ENCODE measurements around the gene CCDC15. TPM values are rescaled to one million over a fixed set of nuclear protein-coding genes. Genes with fewer than 3 reads are reported as not detected.

CCDC15 gene
- total RNA-seq, 6 donors from 2014 or later, result 0.89 to 3.1 (median 1.2) TPM

DNA sequence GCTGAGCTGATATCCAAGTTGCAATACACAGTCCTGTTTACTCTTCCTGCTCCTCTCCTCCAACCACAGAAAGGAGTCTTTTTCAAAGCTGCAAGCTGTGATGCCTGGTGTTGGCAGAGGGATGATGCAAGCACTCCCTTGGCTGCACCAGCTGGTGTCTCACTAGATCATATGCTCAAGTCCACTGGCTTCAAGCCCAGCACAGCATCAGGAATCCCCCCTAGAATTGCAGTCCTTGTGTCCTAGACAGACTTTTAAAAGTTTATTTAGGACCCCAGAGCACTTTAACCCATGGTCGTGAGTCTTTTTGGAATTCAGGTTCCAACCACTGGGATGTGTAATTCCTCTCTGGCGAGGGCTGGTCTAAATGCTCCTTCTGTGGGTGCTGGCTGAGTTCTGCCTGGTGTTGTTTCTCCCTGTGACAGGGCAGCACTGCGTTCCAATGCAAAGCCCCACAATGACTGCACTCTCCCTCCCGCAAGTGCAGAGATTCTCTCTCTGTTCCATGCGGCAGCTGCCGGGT, 36.8 kb upstream of the CCDC15 start:
- H3K4me1 ChIP-seq, result peaks cover 0 to 16% (median 10%) of the 10 kb centered on the region in 4 donors
- no peaks in the 10 kb centered on the region for H3K27me3 ChIP-seq
- WGBS, 2 donors, result 61 to 83% methylated on average over 5 to 6 of the region's 6 CpGs
- no peak for TF ChIP-seq POLR2A (IDR thresholded peaks at IDR 0.05)
- peak; percentile 16 to 29 for TF ChIP-seq POLR2AphosphoS5 (IDR thresholded peaks at IDR 0.05)
- ATAC-seq (ENCODE audit: low FRiP score in 2 of 2), result no peak
- peaks cover 0 to under 1% (median 0%) of the 10 kb centered on the region in 4 donors for H3K9me3 ChIP-seq
- DNase-seq, result no peak
- H3K4me3 ChIP-seq, result no peak overlapping the region
- H3K27ac ChIP-seq, result no peak overlapping the region
- H3K36me3 ChIP-seq, result no peaks in the 10 kb centered on the region

DNA sequence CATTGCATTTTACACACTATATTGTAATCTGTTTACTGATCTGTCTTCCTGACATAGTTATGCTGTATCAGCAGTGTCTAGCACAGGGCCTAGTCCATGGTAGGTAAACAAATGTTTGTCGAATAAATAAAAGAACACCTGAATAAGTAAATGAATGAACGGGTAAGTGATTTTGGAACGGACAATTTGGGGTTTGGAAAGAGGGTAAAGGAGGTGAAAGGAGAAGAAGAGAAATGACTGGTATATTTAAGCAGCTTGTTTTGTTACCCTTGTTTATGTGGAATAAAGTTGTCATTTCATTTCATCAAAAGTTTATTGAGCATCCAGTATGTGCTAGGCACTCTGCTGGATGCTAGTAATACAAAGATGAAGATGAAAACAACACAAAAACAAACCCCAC, 35.1 kb upstream of the CCDC15 start, which contains the start of gene HEPN1:
Gene HEPN1, plus strand, starts transcription at position 301 of the 400 bp plus-strand sequence.
- H3K27me3 ChIP-seq, result no peaks in the 10 kb centered on the region
- DNase-seq (no peak), ATAC-seq (ENCODE audit: low FRiP score in 2 of 2) (no peak)
- peak within 1 kb of the TSS in 3 of 4 donors; percentile 79 to 87 (median 81) for H3K27ac ChIP-seq
- no peaks in the 10 kb centered on the region for H3K9me3 ChIP-seq
- TF ChIP-seq POLR2A (IDR thresholded peaks at IDR 0.05) (no peak), POLR2AphosphoS5 (IDR thresholded peaks at IDR 0.05) (no peak), EP300 (IDR thresholded peaks at IDR 0.05) (no peak)
- TF ChIP-seq, protein P1, sequence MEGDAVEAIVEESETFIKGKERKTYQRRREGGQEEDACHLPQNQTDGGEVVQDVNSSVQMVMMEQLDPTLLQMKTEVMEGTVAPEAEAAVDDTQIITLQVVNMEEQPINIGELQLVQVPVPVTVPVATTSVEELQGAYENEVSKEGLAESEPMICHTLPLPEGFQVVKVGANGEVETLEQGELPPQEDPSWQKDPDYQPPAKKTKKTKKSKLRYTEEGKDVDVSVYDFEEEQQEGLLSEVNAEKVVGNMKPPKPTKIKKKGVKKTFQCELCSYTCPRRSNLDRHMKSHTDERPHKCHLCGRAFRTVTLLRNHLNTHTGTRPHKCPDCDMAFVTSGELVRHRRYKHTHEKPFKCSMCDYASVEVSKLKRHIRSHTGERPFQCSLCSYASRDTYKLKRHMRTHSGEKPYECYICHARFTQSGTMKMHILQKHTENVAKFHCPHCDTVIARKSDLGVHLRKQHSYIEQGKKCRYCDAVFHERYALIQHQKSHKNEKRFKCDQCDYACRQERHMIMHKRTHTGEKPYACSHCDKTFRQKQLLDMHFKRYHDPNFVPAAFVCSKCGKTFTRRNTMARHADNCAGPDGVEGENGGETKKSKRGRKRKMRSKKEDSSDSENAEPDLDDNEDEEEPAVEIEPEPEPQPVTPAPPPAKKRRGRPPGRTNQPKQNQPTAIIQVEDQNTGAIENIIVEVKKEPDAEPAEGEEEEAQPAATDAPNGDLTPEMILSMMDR (IDR thresholded peaks at IDR 0.05), result no peak
- 77 to 79% methylated on average over 3 of the region's 3 CpGs for WGBS, 2 donors
- no peaks in the 10 kb centered on the region for H3K36me3 ChIP-seq
- peaks cover 0 to 16% (median 10%) of the 10 kb centered on the region in 4 donors for H3K4me1 ChIP-seq
- no peak within 1 kb of the TSS for H3K4me3 ChIP-seq

DNA sequence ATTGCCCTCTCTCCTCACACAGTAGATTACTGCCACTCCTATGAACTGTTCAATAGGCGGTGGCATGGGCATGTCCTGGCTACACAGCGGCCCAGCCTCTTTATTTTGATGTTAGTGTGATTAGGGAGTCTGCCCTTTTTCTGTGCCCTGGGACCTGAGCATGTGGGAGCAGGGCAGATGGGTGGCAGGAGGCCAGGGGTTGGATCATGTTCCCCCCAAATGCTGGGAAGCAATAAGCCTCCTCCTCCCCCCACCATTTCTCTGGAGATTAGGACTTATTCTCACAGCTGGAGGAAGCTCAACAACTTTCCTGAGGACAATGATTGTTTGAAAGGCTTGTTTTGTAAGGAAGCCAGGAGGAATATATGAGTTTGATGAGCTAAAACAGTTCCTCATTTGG, 34.1 kb upstream of the CCDC15 start:
- no peaks in the 10 kb centered on the region for H3K9me3 ChIP-seq
- H3K4me3 ChIP-seq, result no peak overlapping the region
- DNase-seq (no peak), ATAC-seq (ENCODE audit: low FRiP score in 2 of 2) (no peak)
- 80 to 100% methylated on average over 2 of the region's 2 CpGs for WGBS, 2 donors
- TF ChIP-seq POLR2A (IDR thresholded peaks at IDR 0.05), result no peak
- TF ChIP-seq EP300 (IDR thresholded peaks at IDR 0.05), result no peak
- TF ChIP-seq, protein P1 (IDR thresholded peaks at IDR 0.05), result no peak
- no peak for TF ChIP-seq POLR2AphosphoS5 (IDR thresholded peaks at IDR 0.05)
- peaks cover 0 to 16% (median 10%) of the 10 kb centered on the region in 4 donors for H3K4me1 ChIP-seq
- H3K27me3 ChIP-seq, result no peaks in the 10 kb centered on the region
- no peaks in the 10 kb centered on the region for H3K36me3 ChIP-seq
- H3K27ac ChIP-seq, result peak overlapping the region in 3 of 4 donors; percentile 79 to 87 (median 81)

DNA sequence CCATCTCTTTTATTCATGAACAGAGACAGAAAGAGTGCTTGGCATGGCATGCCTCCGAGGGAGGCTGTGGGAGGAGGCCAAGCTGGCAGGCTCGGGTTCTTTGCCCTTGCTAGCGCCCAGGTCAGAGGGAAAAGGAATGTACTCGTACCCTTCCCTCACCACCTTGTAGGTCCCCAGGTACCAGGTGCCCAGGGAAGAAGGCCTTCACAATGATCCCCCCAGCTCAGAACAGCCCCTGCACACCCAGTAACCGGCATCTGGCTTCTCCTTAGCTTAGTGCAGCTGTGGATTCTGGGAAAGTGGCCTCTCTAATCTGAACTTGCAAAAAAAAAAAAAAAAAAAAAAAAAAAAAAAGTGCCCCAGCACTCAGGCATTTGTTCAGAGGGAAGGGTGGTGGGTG, 33.6 kb upstream of the CCDC15 start:
- H3K9me3 ChIP-seq, result no peaks in the 10 kb centered on the region
- WGBS, 2 donors, result 93 to 95% methylated on average over 5 of the region's 5 CpGs
- no peak for DNase-seq
- peaks cover 0 to 16% (median 10%) of the 10 kb centered on the region in 4 donors for H3K4me1 ChIP-seq
- peak overlapping the region; percentile 76 to 87 (median 80) for H3K27ac ChIP-seq
- no peak for TF ChIP-seq EP300 (IDR thresholded peaks at IDR 0.05)
- no peak for TF ChIP-seq POLR2AphosphoS5 (IDR thresholded peaks at IDR 0.05)
- TF ChIP-seq, protein P1 (IDR thresholded peaks at IDR 0.05), result no peak
- no peak for TF ChIP-seq POLR2A (IDR thresholded peaks at IDR 0.05)
- ATAC-seq (ENCODE audit: low FRiP score in 2 of 2), result no peak
- H3K4me3 ChIP-seq, result peak overlapping the region in 2 of 4 donors; percentile 51 to 55
- H3K27me3 ChIP-seq, result no peaks in the 10 kb centered on the region
- no peaks in the 10 kb centered on the region for H3K36me3 ChIP-seq

DNA sequence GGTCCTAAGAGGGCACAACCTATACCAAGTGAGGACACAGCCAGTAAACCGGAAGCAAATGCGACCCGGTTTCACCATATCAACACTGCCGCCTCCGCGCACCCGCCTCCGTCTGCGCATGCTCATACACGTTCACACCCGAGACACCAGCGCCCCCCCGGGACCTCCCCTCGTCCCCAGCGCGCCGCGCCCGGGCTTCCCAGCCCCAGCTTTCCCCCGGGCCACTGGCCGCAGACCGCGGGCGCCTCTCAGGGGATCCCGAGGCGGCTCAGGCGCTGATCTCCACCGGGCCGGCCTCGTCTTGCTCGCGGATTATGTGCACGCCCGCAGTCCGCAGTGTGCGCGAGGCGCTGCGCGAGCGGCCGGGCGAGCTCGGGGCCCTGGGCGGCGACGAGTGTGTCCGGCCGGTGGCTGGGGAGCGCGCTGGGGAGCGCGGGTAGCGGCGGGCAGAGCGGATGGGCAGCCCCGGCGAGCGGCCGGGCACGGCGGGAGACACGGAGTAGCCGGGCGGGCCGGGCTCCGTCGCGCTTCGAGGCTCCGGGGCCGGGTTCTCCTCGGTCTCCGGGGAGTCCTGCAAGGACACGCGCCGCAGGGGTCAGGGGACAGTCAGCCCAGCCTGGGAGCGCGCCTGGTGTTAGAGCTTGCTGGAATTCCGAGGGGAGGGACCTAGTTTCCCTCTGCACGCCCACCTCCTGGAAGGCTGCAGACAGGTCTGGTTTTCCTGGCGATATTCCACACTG, 33.0 kb upstream of the CCDC15 start:
- Histone ChIP-seq H3K36me3 (no peaks in the 10 kb centered on the region), H3K27me3 (no peaks in the 10 kb centered on the region), H3K4me3 (peak overlapping the region in 3 of 4 donors; percentile 41 to 55 (median 51)), H3K27ac (peak overlapping the region; percentile 76 to 87 (median 80)), H3K4me1 (peaks cover 0 to 16% (median 10%) of the 10 kb centered on the region in 4 donors), H3K9me3 (no peaks in the 10 kb centered on the region)
- peak; percentile 58 to 93 for DNase-seq
- TF ChIP-seq, protein P1 (IDR thresholded peaks at IDR 0.05), result peak in 3 of 6 experiments; percentile 15 to 18 (median 16)
- peak in 2 of 4 donors; percentile 17 to 27 for TF ChIP-seq POLR2A (IDR thresholded peaks at IDR 0.05)
- TF ChIP-seq EP300 (IDR thresholded peaks at IDR 0.05), result no peak
- TF ChIP-seq POLR2AphosphoS5 (IDR thresholded peaks at IDR 0.05), result peak; percentile 11 to 47
- WGBS, 2 donors, result 18 to 20% methylated on average over 13 to 14 of the region's 82 CpGs
- ATAC-seq (ENCODE audit: low FRiP score in 2 of 2), result peak; percentile 5 to 74
